ENCODE results near the gene CHRDL2. TPM values are rescaled to one million over a fixed set of nuclear protein-coding genes. Genes with fewer than 3 reads are reported as not detected.

The CHRDL2 gene
- total RNA-seq, 1 donor from 2014 or later, result 1.2 TPM

GRCh38 chr11:74695705-74696280 lies 35.4 kb downstream of the CHRDL2 start:
- ATAC-seq (no peak), DNase-seq (no peak)
- intact Hi-C loops (cut with DNase I), result no loop called here
- no peaks in the 10 kb centered on the region for H3K36me3 ChIP-seq
- TF ChIP-seq, protein P1, sequence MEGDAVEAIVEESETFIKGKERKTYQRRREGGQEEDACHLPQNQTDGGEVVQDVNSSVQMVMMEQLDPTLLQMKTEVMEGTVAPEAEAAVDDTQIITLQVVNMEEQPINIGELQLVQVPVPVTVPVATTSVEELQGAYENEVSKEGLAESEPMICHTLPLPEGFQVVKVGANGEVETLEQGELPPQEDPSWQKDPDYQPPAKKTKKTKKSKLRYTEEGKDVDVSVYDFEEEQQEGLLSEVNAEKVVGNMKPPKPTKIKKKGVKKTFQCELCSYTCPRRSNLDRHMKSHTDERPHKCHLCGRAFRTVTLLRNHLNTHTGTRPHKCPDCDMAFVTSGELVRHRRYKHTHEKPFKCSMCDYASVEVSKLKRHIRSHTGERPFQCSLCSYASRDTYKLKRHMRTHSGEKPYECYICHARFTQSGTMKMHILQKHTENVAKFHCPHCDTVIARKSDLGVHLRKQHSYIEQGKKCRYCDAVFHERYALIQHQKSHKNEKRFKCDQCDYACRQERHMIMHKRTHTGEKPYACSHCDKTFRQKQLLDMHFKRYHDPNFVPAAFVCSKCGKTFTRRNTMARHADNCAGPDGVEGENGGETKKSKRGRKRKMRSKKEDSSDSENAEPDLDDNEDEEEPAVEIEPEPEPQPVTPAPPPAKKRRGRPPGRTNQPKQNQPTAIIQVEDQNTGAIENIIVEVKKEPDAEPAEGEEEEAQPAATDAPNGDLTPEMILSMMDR (IDR thresholded peaks at IDR 0.05), result no peak
- H3K4me3 ChIP-seq, result no peak overlapping the region
- no peaks in the 10 kb centered on the region for H3K9me3 ChIP-seq
- no peaks in the 10 kb centered on the region for H3K27me3 ChIP-seq (ENCODE audit: low read depth)
- peaks cover 28% of the 10 kb centered on the region for H3K4me1 ChIP-seq
- peak overlapping the region; percentile 84 for H3K27ac ChIP-seq

DNA sequence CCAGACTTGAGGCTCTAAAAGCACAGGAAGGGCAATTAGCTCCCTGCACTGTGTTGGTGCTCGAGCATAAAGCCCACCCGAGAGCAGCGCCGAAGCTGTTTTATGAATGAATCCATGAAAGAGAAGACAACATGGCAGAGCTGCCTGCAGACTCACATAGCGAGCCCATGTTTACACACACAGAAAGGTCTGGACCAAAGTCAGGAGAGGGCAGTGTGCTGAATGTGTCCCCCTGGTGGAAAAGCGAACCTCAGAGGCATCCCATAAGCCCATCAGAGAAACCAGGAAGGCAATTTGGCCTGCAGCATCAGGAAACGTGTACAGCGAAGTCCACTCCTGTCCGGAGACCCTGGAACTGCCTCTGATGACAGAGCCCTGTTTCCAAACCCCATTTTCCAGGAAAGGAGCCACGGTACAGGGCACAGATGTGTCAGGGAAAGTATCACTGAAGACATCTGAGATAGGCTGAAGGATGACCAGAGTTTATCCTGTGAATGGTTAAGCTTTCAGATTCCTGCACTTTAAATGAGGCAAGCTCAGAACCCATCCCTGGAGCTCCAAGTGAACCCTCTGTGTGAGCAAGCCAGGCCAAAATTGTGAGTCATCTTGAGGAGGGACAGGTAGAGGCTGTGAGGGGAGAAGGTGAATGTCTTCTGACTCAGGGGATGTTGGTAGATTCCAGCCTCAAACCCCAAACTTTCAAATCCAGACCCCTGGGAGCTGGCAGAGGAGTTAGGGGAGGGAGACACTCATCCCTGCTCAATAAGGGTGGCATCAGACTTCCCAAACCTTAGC lies 36.9 kb downstream of the CHRDL2 start:
- Histone ChIP-seq H3K4me1 (peaks cover 28% of the 10 kb centered on the region), H3K27ac (no peak overlapping the region), H3K4me3 (no peak overlapping the region), H3K9me3 (no peaks in the 10 kb centered on the region), H3K36me3 (no peaks in the 10 kb centered on the region), H3K27me3 (ENCODE audit: low read depth) (no peaks in the 10 kb centered on the region)
- intact Hi-C loops (cut with DNase I), result no loop called here
- DNase-seq, result no peak
- no peak for ATAC-seq
- TF ChIP-seq, protein P1 (IDR thresholded peaks at IDR 0.05), result no peak

DNA sequence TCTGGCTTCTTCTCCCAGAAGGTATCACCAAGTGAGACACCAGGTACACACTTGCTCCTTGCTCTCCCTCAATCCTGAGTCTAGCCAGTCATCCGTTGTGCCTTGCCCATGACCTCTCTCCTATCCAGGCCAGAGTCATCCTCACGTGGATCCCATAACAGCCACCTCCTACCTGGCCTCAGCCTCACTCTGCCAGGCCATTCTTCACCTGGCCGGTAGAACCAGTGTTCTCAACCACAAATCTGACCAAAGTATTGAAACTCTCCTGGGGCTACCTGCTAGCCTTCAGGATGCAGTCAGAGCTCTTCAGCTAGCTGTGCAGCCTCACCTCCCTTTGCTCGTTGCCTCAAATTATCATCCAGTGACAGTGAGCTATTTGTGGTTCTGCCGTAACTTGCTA lies 37.7 kb downstream of the CHRDL2 start:
- TF ChIP-seq, protein P1 (IDR thresholded peaks at IDR 0.05), result no peak
- H3K4me3 ChIP-seq, result no peak overlapping the region
- no peak overlapping the region for H3K27ac ChIP-seq
- H3K36me3 ChIP-seq, result no peaks in the 10 kb centered on the region
- no peaks in the 10 kb centered on the region for H3K9me3 ChIP-seq
- H3K27me3 ChIP-seq (ENCODE audit: low read depth), result no peaks in the 10 kb centered on the region
- peaks cover 28% of the 10 kb centered on the region for H3K4me1 ChIP-seq
- intact Hi-C loops (cut with DNase I), result no loop called here
- no peak for ATAC-seq
- no peak for DNase-seq

- Histone ChIP-seq H3K27ac (no peak overlapping the region), H3K9me3 (no peaks in the 10 kb centered on the region), H3K27me3 (ENCODE audit: low read depth) (no peaks in the 10 kb centered on the region), H3K4me1 (peaks cover 12% of the 10 kb centered on the region), H3K4me3 (no peak overlapping the region), H3K36me3 (no peaks in the 10 kb centered on the region)
- ATAC-seq (no peak), DNase-seq (no peak)
- intact Hi-C loops (cut with DNase I), result no loop called here
- TF ChIP-seq, protein P1 (IDR thresholded peaks at IDR 0.05), result no peak
These were observed 39.5 kb downstream of the CHRDL2 start for GRCh38 chr11:74691755-74692154.

DNA sequence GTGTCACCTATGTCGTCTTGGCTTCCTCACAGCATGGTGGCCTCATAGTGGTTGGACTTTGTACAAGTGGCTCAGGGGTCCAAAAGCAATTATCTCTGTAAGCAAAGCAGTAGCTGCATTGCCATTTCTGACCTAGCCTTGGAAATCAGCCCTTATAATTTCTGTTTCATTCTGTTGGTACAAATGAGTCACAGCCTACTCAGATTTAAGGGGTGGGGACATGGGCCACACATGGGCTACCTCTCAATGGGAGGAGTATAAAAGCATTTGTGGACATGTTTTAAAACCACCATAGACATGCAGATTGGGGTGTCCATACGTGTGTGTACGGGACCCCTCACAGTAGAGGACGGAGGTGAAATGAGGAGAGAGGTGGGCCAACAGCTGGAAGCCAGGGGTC lies 41.6 kb downstream of the CHRDL2 start:
- ATAC-seq, result no peak
- DNase-seq, result no peak
- H3K4me3 ChIP-seq, result no peak overlapping the region
- no peak overlapping the region for H3K27ac ChIP-seq
- TF ChIP-seq, protein P1 (IDR thresholded peaks at IDR 0.05), result no peak
- no peaks in the 10 kb centered on the region for H3K36me3 ChIP-seq
- no peaks in the 10 kb centered on the region for H3K9me3 ChIP-seq
- H3K4me1 ChIP-seq, result no peaks in the 10 kb centered on the region
- H3K27me3 ChIP-seq (ENCODE audit: low read depth), result no peaks in the 10 kb centered on the region
- intact Hi-C loops (cut with DNase I), result no loop called here
